ENCODE data around the gene A1BG. TPM values are rescaled to one million over a fixed set of nuclear protein-coding genes. Genes with fewer than 3 reads are reported as not detected.
A peak's percentile ranks its signal among the peaks of the same experiment; 100 is the strongest.

The A1BG gene
- total and polyA plus RNA-seq, 2 of the 13 experiments (the other 11 are each of a cell fraction or from before 2014, with no cell fraction given) = 14.7 to 41.4 TPM

DNA sequence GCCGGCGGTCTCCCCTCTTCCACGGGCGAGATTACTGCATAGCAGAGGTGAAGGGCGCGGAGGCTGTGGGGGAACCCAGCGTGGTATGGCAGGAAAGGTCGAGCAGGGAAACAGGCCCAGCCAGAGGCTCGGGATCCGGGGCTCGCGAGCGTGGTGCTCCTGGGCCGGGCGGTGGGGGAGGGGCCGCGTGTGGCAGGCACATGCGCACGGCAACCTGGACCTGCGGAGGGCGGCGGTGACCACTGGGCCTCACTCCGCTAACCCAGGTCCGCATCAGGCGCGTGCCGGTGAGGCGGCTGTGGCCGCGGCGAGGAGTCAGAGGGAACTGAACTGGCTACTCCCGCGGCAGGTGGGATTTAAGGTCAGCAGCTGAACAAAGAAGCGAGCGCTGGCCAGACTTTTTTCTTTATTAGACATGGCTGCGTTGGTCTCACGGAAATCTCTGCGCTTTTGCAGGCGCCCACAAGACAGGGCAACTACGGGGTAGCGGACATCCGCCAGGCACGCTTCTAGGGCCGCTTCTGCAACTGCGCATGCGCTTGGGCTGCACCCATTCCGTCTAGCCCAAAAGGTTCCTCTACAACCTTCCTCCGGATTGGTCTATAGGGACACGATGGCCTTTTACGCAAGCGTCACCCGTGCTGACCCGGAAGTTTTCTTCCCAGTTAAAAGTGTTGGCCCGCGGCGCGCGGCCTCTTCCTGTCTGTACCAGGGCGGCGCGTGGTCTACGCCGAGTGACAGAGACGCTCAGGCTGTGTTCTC lies 33.5 kb upstream of the A1BG start, which contains the start of gene RPS5 (continued):
- TF ChIP-seq, protein P1, sequence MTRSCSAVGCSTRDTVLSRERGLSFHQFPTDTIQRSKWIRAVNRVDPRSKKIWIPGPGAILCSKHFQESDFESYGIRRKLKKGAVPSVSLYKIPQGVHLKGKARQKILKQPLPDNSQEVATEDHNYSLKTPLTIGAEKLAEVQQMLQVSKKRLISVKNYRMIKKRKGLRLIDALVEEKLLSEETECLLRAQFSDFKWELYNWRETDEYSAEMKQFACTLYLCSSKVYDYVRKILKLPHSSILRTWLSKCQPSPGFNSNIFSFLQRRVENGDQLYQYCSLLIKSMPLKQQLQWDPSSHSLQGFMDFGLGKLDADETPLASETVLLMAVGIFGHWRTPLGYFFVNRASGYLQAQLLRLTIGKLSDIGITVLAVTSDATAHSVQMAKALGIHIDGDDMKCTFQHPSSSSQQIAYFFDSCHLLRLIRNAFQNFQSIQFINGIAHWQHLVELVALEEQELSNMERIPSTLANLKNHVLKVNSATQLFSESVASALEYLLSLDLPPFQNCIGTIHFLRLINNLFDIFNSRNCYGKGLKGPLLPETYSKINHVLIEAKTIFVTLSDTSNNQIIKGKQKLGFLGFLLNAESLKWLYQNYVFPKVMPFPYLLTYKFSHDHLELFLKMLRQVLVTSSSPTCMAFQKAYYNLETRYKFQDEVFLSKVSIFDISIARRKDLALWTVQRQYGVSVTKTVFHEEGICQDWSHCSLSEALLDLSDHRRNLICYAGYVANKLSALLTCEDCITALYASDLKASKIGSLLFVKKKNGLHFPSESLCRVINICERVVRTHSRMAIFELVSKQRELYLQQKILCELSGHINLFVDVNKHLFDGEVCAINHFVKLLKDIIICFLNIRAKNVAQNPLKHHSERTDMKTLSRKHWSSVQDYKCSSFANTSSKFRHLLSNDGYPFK (CRISPR knock-in tag; IDR thresholded peaks at IDR 0.05; ENCODE audit: borderline replicate concordance) = peak; percentile 80; the same call in 1 of the 2 replicates
- TF ChIP-seq, protein P2, sequence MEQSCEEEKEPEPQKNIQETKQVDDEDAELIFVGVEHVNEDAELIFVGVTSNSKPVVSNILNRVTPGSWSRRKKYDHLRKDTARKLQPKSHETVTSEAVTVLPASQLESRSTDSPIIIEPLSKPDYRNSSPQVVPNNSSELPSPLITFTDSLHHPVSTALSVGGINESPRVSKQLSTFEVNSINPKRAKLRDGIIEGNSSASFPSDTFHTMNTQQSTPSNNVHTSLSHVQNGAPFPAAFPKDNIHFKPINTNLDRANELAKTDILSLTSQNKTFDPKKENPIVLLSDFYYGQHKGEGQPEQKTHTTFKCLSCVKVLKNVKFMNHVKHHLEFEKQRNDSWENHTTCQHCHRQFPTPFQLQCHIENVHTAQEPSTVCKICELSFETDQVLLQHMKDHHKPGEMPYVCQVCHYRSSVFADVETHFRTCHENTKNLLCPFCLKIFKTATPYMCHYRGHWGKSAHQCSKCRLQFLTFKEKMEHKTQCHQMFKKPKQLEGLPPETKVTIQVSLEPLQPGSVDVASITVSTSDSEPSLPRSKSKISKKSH (CRISPR knock-in tag; IDR thresholded peaks at IDR 0.05; ENCODE audit: borderline replicate concordance) = no peak; the same call in 1 of the 2 replicates
- TF ChIP-seq, protein P3, sequence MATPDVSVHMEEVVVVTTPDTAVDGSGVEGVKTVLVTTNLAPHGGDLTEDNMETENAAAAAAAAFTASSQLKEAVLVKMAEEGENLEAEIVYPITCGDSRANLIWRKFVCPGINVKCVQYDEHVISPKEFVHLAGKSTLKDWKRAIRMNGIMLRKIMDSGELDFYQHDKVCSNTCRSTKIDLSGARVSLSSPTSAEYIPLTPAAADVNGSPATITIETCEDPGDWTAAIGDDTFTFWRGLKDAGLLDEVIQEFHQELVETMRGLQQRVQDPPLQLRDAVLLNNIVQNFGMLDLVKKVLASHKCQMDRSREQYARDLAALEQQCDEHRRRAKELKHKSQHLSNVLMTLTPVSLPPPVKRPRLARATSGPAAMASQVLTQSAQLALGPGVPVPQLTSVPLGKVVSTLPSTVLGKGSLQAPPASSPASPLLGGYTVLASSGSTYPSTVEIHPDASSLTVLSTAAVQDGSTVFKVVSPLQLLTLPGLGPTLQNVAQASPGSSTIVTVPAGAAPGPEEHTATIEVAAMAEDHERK (CRISPR knock-in tag; IDR thresholded peaks at IDR 0.05; ENCODE audit: low read depth) = peak; percentile 93
- no peak; the same call in 1 of the 2 replicates for TF ChIP-seq ZFP90 (CRISPR knock-in tag; IDR thresholded peaks at IDR 0.05; ENCODE audit: borderline replicate concordance)
- no peak for TF ChIP-seq DNMT1 (CRISPR knock-in tag; IDR thresholded peaks at IDR 0.05)
- peak; percentile 32; the same call in 1 of the 2 replicates for TF ChIP-seq FIP1L1 (IDR thresholded peaks at IDR 0.05; ENCODE audit: borderline replicate concordance, insufficient read depth, low read depth, low read length)
- TF ChIP-seq, protein P4, sequence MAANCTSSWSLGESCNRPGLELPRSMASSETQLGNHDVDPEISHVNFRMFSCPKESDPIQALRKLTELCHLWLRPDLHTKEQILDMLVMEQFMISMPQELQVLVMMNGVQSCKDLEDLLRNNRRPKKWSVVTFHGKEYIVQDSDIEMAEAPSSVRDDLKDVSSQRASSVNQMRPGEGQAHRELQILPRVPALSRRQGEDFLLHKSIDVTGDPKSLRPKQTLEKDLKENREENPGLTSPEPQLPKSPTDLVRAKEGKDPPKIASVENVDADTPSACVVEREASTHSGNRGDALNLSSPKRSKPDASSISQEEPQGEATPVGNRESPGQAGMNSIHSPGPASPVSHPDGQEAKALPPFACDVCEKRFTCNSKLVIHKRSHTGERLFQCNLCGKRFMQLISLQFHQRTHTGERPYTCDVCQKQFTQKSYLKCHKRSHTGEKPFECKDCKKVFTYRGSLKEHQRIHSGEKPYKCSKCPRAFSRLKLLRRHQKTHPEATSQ (CRISPR knock-in tag; IDR thresholded peaks at IDR 0.05; ENCODE audit: borderline replicate concordance) = no peak; the same call in 1 of the 2 replicates
- TF ChIP-seq ZBTB21 (CRISPR knock-in tag; IDR thresholded peaks at IDR 0.05) = 0 out of 2 replicates have a peak, but pooled peaks have one; percentile 56
- TF ChIP-seq ZSCAN25 (CRISPR knock-in tag; IDR thresholded peaks at IDR 0.05) = peak; percentile 23; the same call in 1 of the 2 replicates
- TF ChIP-seq, protein P5, sequence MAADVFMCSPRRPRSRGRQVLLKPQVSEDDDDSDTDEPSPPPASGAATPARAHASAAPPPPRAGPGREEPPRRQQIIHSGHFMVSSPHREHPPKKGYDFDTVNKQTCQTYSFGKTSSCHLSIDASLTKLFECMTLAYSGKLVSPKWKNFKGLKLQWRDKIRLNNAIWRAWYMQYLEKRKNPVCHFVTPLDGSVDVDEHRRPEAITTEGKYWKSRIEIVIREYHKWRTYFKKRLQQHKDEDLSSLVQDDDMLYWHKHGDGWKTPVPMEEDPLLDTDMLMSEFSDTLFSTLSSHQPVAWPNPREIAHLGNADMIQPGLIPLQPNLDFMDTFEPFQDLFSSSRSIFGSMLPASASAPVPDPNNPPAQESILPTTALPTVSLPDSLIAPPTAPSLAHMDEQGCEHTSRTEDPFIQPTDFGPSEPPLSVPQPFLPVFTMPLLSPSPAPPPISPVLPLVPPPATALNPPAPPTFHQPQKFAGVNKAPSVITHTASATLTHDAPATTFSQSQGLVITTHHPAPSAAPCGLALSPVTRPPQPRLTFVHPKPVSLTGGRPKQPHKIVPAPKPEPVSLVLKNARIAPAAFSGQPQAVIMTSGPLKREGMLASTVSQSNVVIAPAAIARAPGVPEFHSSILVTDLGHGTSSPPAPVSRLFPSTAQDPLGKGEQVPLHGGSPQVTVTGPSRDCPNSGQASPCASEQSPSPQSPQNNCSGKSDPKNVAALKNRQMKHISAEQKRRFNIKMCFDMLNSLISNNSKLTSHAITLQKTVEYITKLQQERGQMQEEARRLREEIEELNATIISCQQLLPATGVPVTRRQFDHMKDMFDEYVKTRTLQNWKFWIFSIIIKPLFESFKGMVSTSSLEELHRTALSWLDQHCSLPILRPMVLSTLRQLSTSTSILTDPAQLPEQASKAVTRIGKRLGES (CRISPR knock-in tag; IDR thresholded peaks at IDR 0.05; ENCODE audit: borderline replicate concordance) = no peak
- no peak for TF ChIP-seq SMAD9 (CRISPR knock-in tag; IDR thresholded peaks at IDR 0.05)
- TF ChIP-seq NR3C1 (CRISPR knock-in tag; IDR thresholded peaks at IDR 0.05) = no peak; the same call in 1 of the 2 replicates
- no peak for TF ChIP-seq FOSL1 (CRISPR knock-in tag; IDR thresholded peaks at IDR 0.05; ENCODE audit: borderline replicate concordance)
- TF ChIP-seq TEAD2 (CRISPR knock-in tag; IDR thresholded peaks at IDR 0.05) = no peak
- no peak for TF ChIP-seq IKZF4 (CRISPR knock-in tag; IDR thresholded peaks at IDR 0.05; ENCODE audit: borderline replicate concordance, low read depth, not compliant biosample characterization)
- no peak for TF ChIP-seq NFIC (IDR thresholded peaks at IDR 0.05; ENCODE audit: low read length)
